ENCODE results near the gene SEPTIN5.
"Not testable (repeated sequence)": the region's sequence is repeated elsewhere in the genome, so short reads cannot be mapped to it uniquely, and the experiment has no call there.

Gene SEPTIN5

GRCh38 chr22:19680911-19681862 is 33.1 kb upstream of the SEPTIN5 start:
- no peak for DNase-seq (ENCODE audit: low spot score)

GRCh38 chr22:19681863-19682245 is 32.4 kb upstream of the SEPTIN5 start:
- no peak for DNase-seq (ENCODE audit: low spot score)

- no peak for DNase-seq (ENCODE audit: low spot score)
Measured at GRCh38 chr22:19686946-19687345, 27.4 kb upstream of the SEPTIN5 start.

- DNase-seq (ENCODE audit: low spot score), result no peak
Measured at GRCh38 chr22:19687561-19688300, 26.6 kb upstream of the SEPTIN5 start.

- DNase-seq (ENCODE audit: low spot score), result no peak
Measured at GRCh38 chr22:19688301-19689290, 25.7 kb upstream of the SEPTIN5 start.

GRCh38 chr22:19689408-19689807 is 24.9 kb upstream of the SEPTIN5 start:
- DNase-seq (ENCODE audit: low spot score), result no peak

GRCh38 chr22:19691007-19691720 is 23.1 kb upstream of the SEPTIN5 start:
- DNase-seq (ENCODE audit: low spot score), result no peak

GRCh38 chr22:19691721-19692341 is 22.5 kb upstream of the SEPTIN5 start:
- no peak for DNase-seq (ENCODE audit: low spot score)

GRCh38 chr22:19693581-19693980 is 20.7 kb upstream of the SEPTIN5 start:
- DNase-seq (ENCODE audit: low spot score), result no peak

- DNase-seq (ENCODE audit: low spot score), result no peak
Measured at GRCh38 chr22:19693981-19694670, 20.2 kb upstream of the SEPTIN5 start.

- DNase-seq (ENCODE audit: low spot score), result no peak
Measured at GRCh38 chr22:19694696-19695095, 19.6 kb upstream of the SEPTIN5 start.

GRCh38 chr22:19696504-19697276 is 17.6 kb upstream of the SEPTIN5 start:
- no peak for DNase-seq (ENCODE audit: low spot score)

GRCh38 chr22:19697871-19698270 is 16.4 kb upstream of the SEPTIN5 start:
- DNase-seq (ENCODE audit: low spot score), result not testable (repeated sequence)

- DNase-seq (ENCODE audit: low spot score), result no peak
Measured at GRCh38 chr22:19700790-19701419, 13.4 kb upstream of the SEPTIN5 start.

- no peak for DNase-seq (ENCODE audit: low spot score)
Measured at GRCh38 chr22:19701420-19702145, 12.7 kb upstream of the SEPTIN5 start.

- DNase-seq (ENCODE audit: low spot score), result peak; percentile 6
Measured at GRCh38 chr22:19703869-19704268, 10.4 kb upstream of the SEPTIN5 start.

GRCh38 chr22:19704355-19705015 is 9.8 kb upstream of the SEPTIN5 start:
- DNase-seq (ENCODE audit: low spot score), result no peak

Data from Ammon's horn (tissue), 1 donor.